Liver (tissue), 3 donors: ENCODE results near the gene XYLT2.
"Not testable (repeated sequence)": the region's sequence is repeated elsewhere in the genome, so short reads cannot be mapped to it uniquely, and the experiment has no call there.

Experiments used
- ATF3 ChIP-seq: IDR thresholded peaks from 2 replicates; pipeline ENCODE4 v1.6.1; 2016; ENCODE audit warnings: antibody characterized with exemption
- CTCF ChIP-seq: fragments of 150-350 bp; IDR thresholded peaks from 2 replicates; pipeline ENCODE4 v1.5.1; 2017; ENCODE audit warnings: improper control_type of control experiment, low read depth, low read length; ENCODE audit not compliant: missing input control
- FOXA1 ChIP-seq: IDR thresholded peaks from 2 replicates; pipeline ENCODE4 v1.6.1; 2016; ENCODE audit warnings: antibody characterized with exemption
- FOXA2 ChIP-seq: IDR thresholded peaks from 2 replicates; pipeline ENCODE4 v1.6.1; 2016; ENCODE audit warnings: antibody characterized with exemption
- GABPA ChIP-seq, 2 donors: IDR thresholded peaks in 1 of 2; conservative IDR thresholded peaks in 1 of 2; 2 replicates each; pipeline ENCODE4 v1.6.1; 2016; ENCODE audit warnings: antibody characterized with exemption in 2 of 2, mild to moderate bottlenecking in 1 of 2, moderate library complexity in 1 of 2
- HNF4G ChIP-seq: IDR thresholded peaks from 2 replicates; pipeline ENCODE4 v1.6.1; 2016; ENCODE audit warnings: antibody characterized with exemption
- JUND ChIP-seq, 2 donors: IDR thresholded peaks; 2 replicates each; pipeline ENCODE4 v1.6.1; 2016; ENCODE audit warnings: antibody characterized with exemption in 2 of 2
- MAX ChIP-seq: IDR thresholded peaks from 2 replicates; pipeline ENCODE4 v1.6.1; 2016; ENCODE audit warnings: antibody characterized with exemption
- REST ChIP-seq: IDR thresholded peaks from 2 replicates; pipeline ENCODE4 v1.6.1; 2016; ENCODE audit warnings: antibody characterized with exemption, mild to moderate bottlenecking
- RXRA ChIP-seq, 2 donors: IDR thresholded peaks; 2 replicates each; pipeline ENCODE4 v1.6.1; 2017 to 2018; ENCODE audit warnings: antibody characterized with exemption in 2 of 2, mild to moderate bottlenecking in 1 of 2
- TAF1 ChIP-seq: conservative IDR thresholded peaks from 2 replicates; pipeline ENCODE4 v1.6.1; 2016; ENCODE audit warnings: antibody characterized with exemption, mild to moderate bottlenecking
- YY1 ChIP-seq: IDR thresholded peaks from 2 replicates; pipeline ENCODE4 v1.6.1; 2016; ENCODE audit warnings: antibody characterized with exemption, mild to moderate bottlenecking
- donor health status: healthy.
- donor health status: healthy.

GRCh38 chr17:50333291-50334057 is 12.5 kb upstream of the XYLT2 start:
- not testable (repeated sequence) for TF ChIP-seq CTCF; GABPA (IDR thresholded peaks at IDR 0.05 in 1 of 2, conservative IDR thresholded peaks at IDR 0.05 in 1 of 2); FOXA1; MAX; YY1; RXRA (IDR thresholded peaks at IDR 0.05); REST; JUND (IDR thresholded peaks at IDR 0.05); ATF3; TAF1; FOXA2; HNF4G
